ENCODE measurements around the gene LNPEP.

LNPEP gene

GRCh38 chr5:96909003-96909402 lies 26.9 kb upstream of the LNPEP start:
- no peak for ATAC-seq (ENCODE audit: insufficient read depth, low read depth)
- TF ChIP-seq EZH2 (IDR thresholded peaks at IDR 0.05; ENCODE audit: borderline replicate concordance, low read depth, low read length, severe bottlenecking) (no peak), CTCF (IDR thresholded peaks at IDR 0.05; ENCODE audit: borderline replicate concordance, extremely low read depth, low read length, poor library complexity, severe bottlenecking) (no peak)

DNA sequence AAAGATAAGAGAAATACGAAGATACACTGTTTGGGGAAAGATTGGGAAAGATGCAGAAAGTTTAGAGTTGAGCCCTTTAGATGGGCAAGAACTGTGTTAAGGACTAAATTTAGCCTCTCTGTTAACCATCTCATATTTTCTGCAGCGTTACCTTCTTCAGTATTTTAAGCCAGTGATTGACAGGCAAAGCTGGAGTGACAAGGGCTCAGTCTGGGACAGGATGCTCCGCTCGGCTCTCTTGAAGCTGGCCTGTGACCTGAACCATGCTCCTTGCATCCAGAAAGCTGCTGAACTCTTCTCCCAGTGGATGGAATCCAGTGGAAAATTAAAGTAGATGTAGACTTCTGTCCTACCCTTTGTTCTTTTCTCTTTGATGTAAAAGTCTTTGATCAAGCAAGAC lies 26.4 kb upstream of the LNPEP start:
- Histone ChIP-seq H3K4me1 (ENCODE audit: insufficient read depth, low read length) (no peaks in the 10 kb centered on the region), H3K27ac (ENCODE audit: low read length) (no peak overlapping the region), H2AFZ (ENCODE audit: low read depth, low read length) (no peak overlapping the region), H3K27me3 (ENCODE audit: insufficient read depth, low read length, poor library complexity) (no peaks in the 10 kb centered on the region), H3K4me3 (ENCODE audit: low read depth in 1 of 2, low read length in 2 of 2) (no peak overlapping the region), H3K79me2 (ENCODE audit: insufficient read depth, low read length) (no peaks in the 10 kb centered on the region), H4K20me1 (ENCODE audit: insufficient read depth, low read length) (no peaks in the 10 kb centered on the region), H3K36me3 (ENCODE audit: insufficient read depth, low read length) (peaks cover 77% of the 10 kb centered on the region), H3K4me2 (ENCODE audit: insufficient read depth, low read length) (no peak overlapping the region), H3K9me3 (ENCODE audit: insufficient read depth, low read length, severe bottlenecking) (no peaks in the 10 kb centered on the region), H3K9ac (ENCODE audit: low read depth, low read length) (no peak overlapping the region)
- ATAC-seq (ENCODE audit: insufficient read depth, low read depth) (no peak), DNase-seq (no peak)
- TF ChIP-seq CTCF (IDR thresholded peaks at IDR 0.05; ENCODE audit: borderline replicate concordance, extremely low read depth, low read length, poor library complexity, severe bottlenecking): no peak
- TF ChIP-seq EZH2 (IDR thresholded peaks at IDR 0.05; ENCODE audit: borderline replicate concordance, low read depth, low read length, severe bottlenecking): no peak

More at GRCh38 chr5:96909003-96909402, 26.9 kb upstream of the LNPEP start:
- no peaks in the 10 kb centered on the region for H3K79me2 ChIP-seq (ENCODE audit: insufficient read depth, low read length)
- H3K27ac ChIP-seq (ENCODE audit: low read length): no peak overlapping the region
- no peaks in the 10 kb centered on the region for H4K20me1 ChIP-seq (ENCODE audit: insufficient read depth, low read length)
- no peak overlapping the region for H3K9ac ChIP-seq (ENCODE audit: low read depth, low read length)
- H3K4me3 ChIP-seq (ENCODE audit: low read depth in 1 of 2, low read length in 2 of 2): no peak overlapping the region
- no peaks in the 10 kb centered on the region for H3K9me3 ChIP-seq (ENCODE audit: insufficient read depth, low read length, severe bottlenecking)
- no peaks in the 10 kb centered on the region for H3K4me1 ChIP-seq (ENCODE audit: insufficient read depth, low read length)
- DNase-seq: no peak
- no peaks in the 10 kb centered on the region for H3K27me3 ChIP-seq (ENCODE audit: insufficient read depth, low read length, poor library complexity)
- H3K4me2 ChIP-seq (ENCODE audit: insufficient read depth, low read length): no peak overlapping the region
- H3K36me3 ChIP-seq (ENCODE audit: insufficient read depth, low read length): peaks cover 77% of the 10 kb centered on the region
- H2AFZ ChIP-seq (ENCODE audit: low read depth, low read length): no peak overlapping the region

GRCh38 chr5:96911139-96911538 lies 24.7 kb upstream of the LNPEP start:
- Histone ChIP-seq H3K79me2 (ENCODE audit: insufficient read depth, low read length) (no peaks in the 10 kb centered on the region), H4K20me1 (ENCODE audit: insufficient read depth, low read length) (no peaks in the 10 kb centered on the region), H2AFZ (ENCODE audit: low read depth, low read length) (no peak overlapping the region), H3K27me3 (ENCODE audit: insufficient read depth, low read length, poor library complexity) (no peaks in the 10 kb centered on the region), H3K27ac (ENCODE audit: low read length) (no peak overlapping the region), H3K9me3 (ENCODE audit: insufficient read depth, low read length, severe bottlenecking) (no peaks in the 10 kb centered on the region), H3K36me3 (ENCODE audit: insufficient read depth, low read length) (peaks cover 75% of the 10 kb centered on the region), H3K9ac (ENCODE audit: low read depth, low read length) (no peak overlapping the region), H3K4me3 (ENCODE audit: low read depth in 1 of 2, low read length in 2 of 2) (no peak overlapping the region), H3K4me2 (ENCODE audit: insufficient read depth, low read length) (no peak overlapping the region), H3K4me1 (ENCODE audit: insufficient read depth, low read length) (no peaks in the 10 kb centered on the region)
- TF ChIP-seq EZH2 (IDR thresholded peaks at IDR 0.05; ENCODE audit: borderline replicate concordance, low read depth, low read length, severe bottlenecking): no peak
- TF ChIP-seq CTCF (IDR thresholded peaks at IDR 0.05; ENCODE audit: borderline replicate concordance, extremely low read depth, low read length, poor library complexity, severe bottlenecking): no peak
- DNase-seq (no peak), ATAC-seq (ENCODE audit: insufficient read depth, low read depth) (no peak)

GRCh38 chr5:96913233-96913632 lies 22.6 kb upstream of the LNPEP start:
- Histone ChIP-seq H3K4me1 (ENCODE audit: insufficient read depth, low read length) (no peaks in the 10 kb centered on the region), H3K27me3 (ENCODE audit: insufficient read depth, low read length, poor library complexity) (no peaks in the 10 kb centered on the region), H3K9ac (ENCODE audit: low read depth, low read length) (no peak overlapping the region), H3K4me3 (ENCODE audit: low read depth in 1 of 2, low read length in 2 of 2) (no peak overlapping the region), H3K36me3 (ENCODE audit: insufficient read depth, low read length) (peaks cover 85% of the 10 kb centered on the region), H2AFZ (ENCODE audit: low read depth, low read length) (no peak overlapping the region), H4K20me1 (ENCODE audit: insufficient read depth, low read length) (no peaks in the 10 kb centered on the region), H3K27ac (ENCODE audit: low read length) (no peak overlapping the region), H3K9me3 (ENCODE audit: insufficient read depth, low read length, severe bottlenecking) (no peaks in the 10 kb centered on the region), H3K4me2 (ENCODE audit: insufficient read depth, low read length) (no peak overlapping the region), H3K79me2 (ENCODE audit: insufficient read depth, low read length) (no peaks in the 10 kb centered on the region)
- TF ChIP-seq EZH2 (IDR thresholded peaks at IDR 0.05; ENCODE audit: borderline replicate concordance, low read depth, low read length, severe bottlenecking) (no peak), CTCF (IDR thresholded peaks at IDR 0.05; ENCODE audit: borderline replicate concordance, extremely low read depth, low read length, poor library complexity, severe bottlenecking) (no peak)
- ATAC-seq (ENCODE audit: insufficient read depth, low read depth) (no peak), DNase-seq (no peak)
